HepG2 (cell line): ENCODE measurements around the gene CAMTA1. TPM values are rescaled to one million over a fixed set of nuclear protein-coding genes. Genes with fewer than 3 reads are reported as not detected.

Experiments
- ATAC-seq: fragments of 200-7000 bp; cut with Tn5 transposase; 3 replicates; pipeline ENCODE4 v1.9.1; 2020; ENCODE audit warnings: mild to moderate bottlenecking, moderate library complexity
- BruUV-seq: library from RNA; stranded (reverse); fragments of 400-500 nt; replicated peaks from 2 replicates; lab custom pipeline; 2021; lab: Mats Ljungman, UMichigan
- CTCF ChIA-PET: fragments of 300-600 bp; formaldehyde crosslinking; extraction: SDS; loops from one replicate; lab custom pipeline; 2021; ENCODE audit warnings: low total read pairs, inconsistent platforms, low intra/inter-chr PET ratio; lab: Yijun Ruan, JAX
- POLR2A ChIA-PET: fragments of 350-600 bp; sonication (Branson Sonifier 250); formaldehyde crosslinking; loops from one replicate; lab custom pipeline; 2020; ENCODE audit warnings: antibody characterized with exemption, inconsistent platforms; lab: Yijun Ruan, JAX
- DNase-seq: peaks from one replicate; pipeline ENCODE4 v3.0.0-alpha.2; 2015; ENCODE audit warnings: low spot score
- FAIRE-seq: peaks from 3 replicates; lab custom pipeline; 2011; peaks lifted over from hg19 to GRCh38; lab: Jason Lieb, UNC
- H2AFZ ChIP-seq: one replicate; pipeline ENCODE4 v1.6.1; 2011; ENCODE audit warnings: low read length, inconsistent platforms
- H3K27ac ChIP-seq: fragments of 300-600 bp; 3 replicates; pipeline ENCODE4 v1.8.0; 2011; ENCODE audit warnings: mixed run types, mild to moderate bottlenecking, mixed read lengths, low read length, inconsistent platforms; ENCODE audit not compliant: insufficient read depth; ENCODE audit errors: extremely low read length
- H3K27me3 ChIP-seq, 2 experiments: fragments of 200-600 bp in 1 of 2; 2 replicates in 1 of 2; 3 replicates in 1 of 2; pipeline versions ENCODE4 v1.6.0 to v1.8.0; 2011; ENCODE audit warnings: low read length in 2 of 2, mild to moderate bottlenecking in 2 of 2, moderate library complexity in 2 of 2, inconsistent platforms in 1 of 2; ENCODE audit not compliant: insufficient read depth in 2 of 2, control insufficient read depth in 1 of 2
- H3K36me3 ChIP-seq, 2 experiments: fragments of 200-600 bp in 1 of 2; replicated peaks in 1 of 2; 2 replicates in 1 of 2; 3 replicates in 1 of 2; pipeline versions ENCODE4 v1.5.1 to v1.8.0; 2011; ENCODE audit warnings: low read length in 2 of 2, inconsistent platforms in 1 of 2; ENCODE audit not compliant: insufficient read depth in 2 of 2, control insufficient read depth in 1 of 2
- H3K4me1 ChIP-seq: 2 replicates; pipeline ENCODE4 v1.5.1; 2012; ENCODE audit warnings: low read length, inconsistent platforms; ENCODE audit not compliant: insufficient read depth
- H3K4me2 ChIP-seq: 2 replicates; pipeline ENCODE4 v1.6.0; 2011; ENCODE audit warnings: low read depth, low read length, inconsistent platforms
- H3K4me3 ChIP-seq, 3 experiments: fragments of 200-600 bp in 1 of 3; sonication (generic), shearing (Covaris generic) in 1 of 3; replicated peaks in 1 of 3; 2 replicates each; pipeline ENCODE4 v1.5.1; 2011 to 2016; ENCODE audit warnings: low read length in 3 of 3, inconsistent platforms in 2 of 3, low read depth in 2 of 3, mild to moderate bottlenecking in 2 of 3, control low read depth in 1 of 3, mixed read lengths in 1 of 3; ENCODE audit not compliant: insufficient read depth in 1 of 3
- H3K79me2 ChIP-seq: one replicate; pipeline ENCODE4 v1.6.1; 2011; ENCODE audit warnings: low read length, inconsistent platforms; ENCODE audit not compliant: insufficient read depth
- H3K9ac ChIP-seq: 2 replicates; pipeline ENCODE4 v1.6.0; 2011; ENCODE audit warnings: mild to moderate bottlenecking, low read depth, low read length, inconsistent platforms; ENCODE audit not compliant: insufficient read depth
- H3K9me3 ChIP-seq: 2 replicates; pipeline ENCODE4 v1.5.1; 2012; ENCODE audit warnings: mild to moderate bottlenecking, low read length
- H4K20me1 ChIP-seq: 2 replicates; pipeline ENCODE4 v1.6.0; 2011; ENCODE audit warnings: inconsistent platforms, mild to moderate bottlenecking, low read length, moderate library complexity; ENCODE audit not compliant: insufficient read depth
- HMG20A ChIP-seq: IDR thresholded peaks from 2 replicates; pipeline ENCODE4 v1.6.1; 2016; ENCODE audit warnings: borderline replicate concordance
- PCBP2 ChIP-seq: fragments of 200-400 bp; formaldehyde crosslinking; optimal IDR thresholded peaks from 2 replicates; pipeline ENCODE3; 2018; ENCODE audit warnings: low read length, low read depth; ENCODE audit not compliant: poor library complexity, severe bottlenecking
- SP2 ChIP-seq: sonication (generic); formaldehyde crosslinking; IDR thresholded peaks from 2 replicates; pipeline ENCODE4 v1.5.1; 2020; ENCODE audit warnings: mild to moderate bottlenecking, missing genetic modification reagents
- SP5 ChIP-seq: IDR thresholded peaks from 2 replicates; pipeline ENCODE4 v1.6.1; 2016; ENCODE audit warnings: low read depth, borderline replicate concordance
- TEAD2 ChIP-seq: sonication (generic); formaldehyde crosslinking; IDR thresholded peaks from 2 replicates; pipeline ENCODE4 v1.9.0; 2021; ENCODE audit warnings: missing genetic modification reagents
- ZBTB7A ChIP-seq: sonication (generic); formaldehyde crosslinking; IDR thresholded peaks from 2 replicates; pipeline ENCODE4 v1.8.0; 2022; ENCODE audit warnings: mild to moderate bottlenecking, missing genetic modification reagents
- ZNF260 ChIP-seq: sonication (generic); formaldehyde crosslinking; IDR thresholded peaks from 2 replicates; pipeline ENCODE4 v1.4.0; 2020; ENCODE audit warnings: missing genetic modification reagents, low read depth, mild to moderate bottlenecking, borderline replicate concordance
- ZNF549 ChIP-seq: sonication (generic); formaldehyde crosslinking; IDR thresholded peaks from 2 replicates; pipeline ENCODE4 v1.5.0; 2020; ENCODE audit warnings: missing genetic modification reagents
- ZNF784 ChIP-seq: sonication (generic); formaldehyde crosslinking; IDR thresholded peaks from 2 replicates; pipeline ENCODE4 v1.5.1; 2020; ENCODE audit warnings: missing genetic modification reagents, mild to moderate bottlenecking, borderline replicate concordance
- ZNF800 ChIP-seq: sonication (generic); formaldehyde crosslinking; IDR thresholded peaks from 2 replicates; pipeline ENCODE4 v1.4.0; 2020; ENCODE audit warnings: missing genetic modification reagents
- WGBS: methylation state at CpG from one replicate; pipeline ENCODE4 v1.1.6; 2017; ENCODE audit warnings: low lambda C conversion rate; 5-methylcytosine and 5-hydroxymethylcytosine counted together
- in situ Hi-C: cut with HindIII; loops from 2 replicates; pipeline ENCODE4 v1.10.0; 2017; ENCODE audit warnings: low pct_unique_long_range_greater_than_20kb; ENCODE audit not compliant: extremely low pct_ligation_motif_present
- intact Hi-C: fragments of 100-400 bp; cut with micrococcal nuclease; formaldehyde crosslinking; loops from one replicate; pipeline ENCODE4 v1.10.0; 2022; ENCODE audit not compliant: unreplicated experiment
- polyA plus RNA-seq, 8 experiments: library from polyadenylated mRNA; depleted of rRNA in 3 of 8; stranded (reverse) in 7 of 8; unstranded in 1 of 8; fragments of >200 nt; fragmentation: Illumina TruSeq in 4 of 8; extraction: Trizol in 4 of 8; gene quantifications; 2 replicates each; pipeline versions ENCODE4 v1.2.1 to v1.2.3, GENCODE V29; 2011 to 2016; ENCODE audit warnings: low read depth in 4 of 8, missing spikeins in 1 of 8, mixed read lengths in 1 of 8; ENCODE audit not compliant: insufficient read depth in 1 of 8
- total RNA-seq, 5 experiments: library from RNA; depleted of rRNA; stranded (reverse); fragments of >200 nt; fragmentation: Illumina TruSeq; extraction: Trizol; gene quantifications; 2 replicates each; pipeline ENCODE4 v1.2.3, GENCODE V29; 2016; ENCODE audit warnings: low read depth in 1 of 5

The CAMTA1 gene
- total and polyA plus RNA-seq, 2 of the 13 experiments (the other 11 are each of a cell fraction or from before 2014, with no cell fraction given), result 25.0 to 36.4 TPM

GRCh38 chr1:7008331-7008730 lies 223.1 kb downstream of the CAMTA1 start:
- in situ Hi-C loops (no loop called here), intact Hi-C loops (no loop called here)
- POLR2A ChIA-PET, result no interaction called here
- Histone ChIP-seq H3K4me2 (no peak overlapping the region), H3K4me1 (no peaks in the 10 kb centered on the region), H3K4me3 (no peak overlapping the region), H3K9ac (no peak overlapping the region), H2AFZ (no peak overlapping the region), H3K27ac (no peak overlapping the region), H3K36me3 (no peaks in the 10 kb centered on the region), H4K20me1 (no peaks in the 10 kb centered on the region), H3K9me3 (no peaks in the 10 kb centered on the region), H3K27me3 (peaks cover 12 to 67% of the 10 kb centered on the region in 2 experiments), H3K79me2 (no peaks in the 10 kb centered on the region)
- TF ChIP-seq TEAD2 (CRISPR knock-in tag), result no peak
- TF ChIP-seq SP5 (CRISPR knock-in tag), result no peak
- no peak for TF ChIP-seq ZNF549
- no peak for TF ChIP-seq ZBTB7A (CRISPR knock-in tag)
- TF ChIP-seq HMG20A (CRISPR knock-in tag), result no peak
- TF ChIP-seq SP2 (CRISPR knock-in tag), result no peak
- no peak for TF ChIP-seq ZNF800 (CRISPR knock-in tag)
- TF ChIP-seq PCBP2, result no peak
- no peak for TF ChIP-seq ZNF784
- no peak for TF ChIP-seq ZNF260 (CRISPR knock-in tag)
- CTCF ChIA-PET, result no interaction called here
- WGBS, result 21% methylated on average over 10 of the region's 10 CpGs
- no peak for ATAC-seq
- no TSS peak for BruUV-seq
- no peak for FAIRE-seq
- no peak for DNase-seq
